Measurements from ENCODE around the gene ZNF844. TPM values are rescaled to one million over a fixed set of nuclear protein-coding genes. Genes with fewer than 3 reads are reported as not detected.

The ZNF844 gene
- total and polyA plus RNA-seq, 2 donors (not counting 1 experiment from before 2014, with no cell fraction given): 5.9 to 36.4 TPM

DNA sequence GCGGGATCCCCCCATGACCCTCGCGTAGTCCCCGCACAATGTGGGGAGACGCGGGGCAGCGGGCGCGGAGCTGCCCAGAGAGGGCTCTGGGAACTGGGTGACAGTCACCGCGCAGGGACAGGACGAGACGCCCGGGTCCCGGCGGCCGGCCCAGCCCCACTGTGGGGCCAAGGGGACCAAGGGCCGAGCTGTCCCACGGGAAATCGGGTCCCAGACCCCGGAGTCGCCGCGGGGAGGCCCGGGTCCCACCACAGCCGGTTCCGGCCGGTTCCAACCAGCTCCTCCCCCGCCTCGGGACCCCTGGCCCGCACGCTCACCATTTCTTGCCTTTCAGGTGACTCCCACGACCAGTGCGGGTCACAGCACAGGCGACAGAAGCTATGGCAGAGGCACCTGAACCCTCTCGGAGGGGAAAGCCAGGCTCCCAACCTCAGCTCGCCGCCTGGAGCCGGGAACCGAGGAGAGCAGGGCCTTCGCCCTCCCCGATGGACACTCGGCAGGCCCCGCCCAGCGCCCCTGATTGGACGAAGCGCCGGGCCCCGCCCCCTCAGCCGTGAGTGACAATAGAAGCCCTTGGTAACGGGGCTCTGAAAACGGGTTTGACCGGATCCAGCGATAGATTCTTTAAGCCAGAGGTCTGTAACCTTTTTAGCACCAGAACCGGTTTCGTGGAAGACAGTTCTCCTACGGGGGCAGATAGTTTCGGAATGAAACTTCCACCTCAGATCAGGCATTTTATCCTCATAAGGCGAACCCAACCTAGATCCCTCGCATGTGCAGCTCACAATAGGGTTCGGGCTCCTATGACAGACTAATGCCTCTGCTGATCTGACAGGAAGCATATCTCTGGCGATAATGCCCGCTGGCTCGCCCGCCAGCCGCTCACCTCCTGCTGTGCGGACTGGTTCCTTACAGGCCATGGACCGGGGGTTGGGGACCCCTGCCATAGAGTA, 29.0 kb upstream of the ZNF844 start, which contains the start of gene ZNF433:
TSS of gene ZNF433 (minus strand) at position 460 of the 953 bp plus-strand sequence. CDS start at position 320, 140 bp downstream.
- H3K27ac ChIP-seq (ENCODE audit: low read length in 2 of 2): peak within 1 kb of the TSS in 1 of 2 donors; percentile 59
- no peaks in the 10 kb centered on the region for H3K79me2 ChIP-seq (ENCODE audit: control insufficient read depth, insufficient read depth, low read length)
- intact Hi-C loops (cut with micrococcal nuclease): loop anchor here (2.0 kb wide), 1 partner anchor 71 kb away; the partner anchor contains the start of gene ZNF763

More for the DNA sequence above, 29.0 kb upstream of the ZNF844 start, which contains the start of gene ZNF433:
- CTCF ChIA-PET: interaction anchor here (0.7 to 1.9 kb wide), 6 partner anchors 13 to 174 kb away, joined by 3 to 10 read pairs (median 4); partner anchors contain the start of gene ZNF20
- Histone ChIP-seq H3K27me3 (replicated peaks in 1 of 4; ENCODE audit: control extremely low read depth in 1 of 4, control insufficient read depth in 3 of 4, insufficient read depth in 4 of 4, low read length in 3 of 4) (no peaks in the 10 kb centered on the region), H3K4me1 (ENCODE audit: control insufficient read depth in 2 of 2, insufficient read depth in 2 of 2, low read length in 2 of 2) (peaks cover 3 to 13% of the 10 kb centered on the region in 2 donors), H4K20me1 (ENCODE audit: control insufficient read depth, insufficient read depth, low read length, poor library complexity, severe bottlenecking) (no peaks in the 10 kb centered on the region), H3K4me3 (ENCODE audit: control extremely low read depth in 1 of 5, extremely low read depth in 1 of 5, insufficient read depth in 1 of 5, low read depth in 2 of 5, low read length in 4 of 5) (peak within 1 kb of the TSS; percentile 60 to 88 (median 73)), H3K9me3 (ENCODE audit: control extremely low read depth in 1 of 3, control insufficient read depth in 2 of 3, insufficient read depth in 1 of 3, low read length in 2 of 3) (no peaks in the 10 kb centered on the region), H3K36me3 (replicated peaks in 1 of 2; ENCODE audit: control extremely low read depth in 1 of 2, control insufficient read depth in 1 of 2, extremely low read depth in 1 of 2, insufficient read depth in 2 of 2, low read length in 1 of 2) (no peaks in the 10 kb centered on the region), H3K9ac (ENCODE audit: low read length) (peak within 1 kb of the TSS; percentile 83), H3K4me2 (replicated peaks; ENCODE audit: low read depth, low read length, poor library complexity, severe bottlenecking) (peak within 1 kb of the TSS; percentile 91), H2AFZ (ENCODE audit: insufficient read depth, low read depth, low read length, poor library complexity, severe bottlenecking) (peak within 1 kb of the TSS; percentile 87)
- Mint-ChIP-seq H3K27me3 (no peaks in the 10 kb centered on the region), H3K9me3 (ENCODE audit: insufficient read depth) (no peaks in the 10 kb centered on the region), H3K4me3 (peak within 1 kb of the TSS; percentile 95), H3K27ac (peak within 1 kb of the TSS; percentile 86), H3K4me1 (peaks cover 19% of the 10 kb centered on the region)
- TF ChIP-seq, protein P1, sequence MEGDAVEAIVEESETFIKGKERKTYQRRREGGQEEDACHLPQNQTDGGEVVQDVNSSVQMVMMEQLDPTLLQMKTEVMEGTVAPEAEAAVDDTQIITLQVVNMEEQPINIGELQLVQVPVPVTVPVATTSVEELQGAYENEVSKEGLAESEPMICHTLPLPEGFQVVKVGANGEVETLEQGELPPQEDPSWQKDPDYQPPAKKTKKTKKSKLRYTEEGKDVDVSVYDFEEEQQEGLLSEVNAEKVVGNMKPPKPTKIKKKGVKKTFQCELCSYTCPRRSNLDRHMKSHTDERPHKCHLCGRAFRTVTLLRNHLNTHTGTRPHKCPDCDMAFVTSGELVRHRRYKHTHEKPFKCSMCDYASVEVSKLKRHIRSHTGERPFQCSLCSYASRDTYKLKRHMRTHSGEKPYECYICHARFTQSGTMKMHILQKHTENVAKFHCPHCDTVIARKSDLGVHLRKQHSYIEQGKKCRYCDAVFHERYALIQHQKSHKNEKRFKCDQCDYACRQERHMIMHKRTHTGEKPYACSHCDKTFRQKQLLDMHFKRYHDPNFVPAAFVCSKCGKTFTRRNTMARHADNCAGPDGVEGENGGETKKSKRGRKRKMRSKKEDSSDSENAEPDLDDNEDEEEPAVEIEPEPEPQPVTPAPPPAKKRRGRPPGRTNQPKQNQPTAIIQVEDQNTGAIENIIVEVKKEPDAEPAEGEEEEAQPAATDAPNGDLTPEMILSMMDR (IDR thresholded peaks at IDR 0.05): no peak
- TF ChIP-seq EZH2 (IDR thresholded peaks at IDR 0.05; ENCODE audit: borderline replicate concordance, insufficient read depth, low read depth, low read length, poor library complexity, severe bottlenecking): no peak
- DNase-seq: peak; percentile 78
- peak; percentile 97 for ATAC-seq (ENCODE audit: low read depth)
- under 1% methylated on average over 67 of the region's 68 CpGs for WGBS (ENCODE audit: insufficient coverage)
- POLR2A ChIA-PET: interaction anchor here (0.5 to 1.8 kb wide), 7 partner anchors 17 to 1663 kb away, joined by 3 to 10 read pairs (median 5); partner anchors contain the start of gene ZNF878

All from B cell (primary cell).